ENCODE results near the gene E4F1. TPM values are rescaled to one million over a fixed set of nuclear protein-coding genes. Genes with fewer than 3 reads are reported as not detected.

Gene E4F1
- total RNA-seq, 1 experiment from 2014 or later = 30.1 TPM

DNA sequence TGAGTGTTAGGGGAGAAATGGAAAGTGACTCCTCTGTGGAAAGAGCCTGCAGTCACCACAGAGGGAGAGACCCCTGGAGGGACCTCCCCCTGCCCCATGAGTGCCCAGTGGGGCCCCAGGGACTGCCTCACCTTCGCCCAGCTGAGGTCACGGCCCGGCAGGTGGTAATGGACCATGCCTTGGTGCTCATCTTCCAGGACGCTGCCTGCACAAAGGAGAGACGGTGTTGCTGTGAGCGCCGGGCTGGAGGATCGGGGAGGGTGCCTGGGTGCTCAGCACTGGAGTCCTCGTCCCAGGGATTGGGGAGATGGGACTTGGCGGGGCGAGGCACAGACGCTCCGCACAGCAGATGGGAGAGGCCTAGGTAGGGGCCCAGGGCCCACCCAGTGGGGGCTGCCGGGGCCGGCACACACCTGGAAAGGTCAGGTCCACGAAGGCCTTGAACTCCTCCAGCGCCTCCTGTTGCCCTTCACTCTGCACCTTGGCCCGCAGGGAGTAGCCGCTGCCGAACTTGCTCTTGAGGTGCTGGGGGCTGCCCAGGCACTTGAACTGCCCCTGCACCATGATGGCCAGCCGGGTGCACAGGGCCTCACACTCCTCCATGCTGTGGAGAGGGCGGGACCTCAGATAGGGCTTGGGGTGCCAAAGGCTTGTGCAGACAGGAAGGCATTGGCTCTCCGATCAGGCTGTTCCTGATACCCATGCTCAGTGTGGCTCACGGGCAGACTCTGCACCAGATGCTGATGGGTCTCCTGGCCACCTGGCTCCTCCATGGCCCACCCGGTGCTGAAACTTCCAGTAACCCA is 54.3 kb downstream of the E4F1 start:
- H3K4me1 ChIP-seq = no peaks in the 10 kb centered on the region
- Mint-ChIP-seq H3K4me3 (ENCODE audit: unreplicated experiment) (no peak overlapping the region), H3K27me3 (ENCODE audit: insufficient read depth, unreplicated experiment) (peaks cover 3% of the 10 kb centered on the region), H3K9me3 (ENCODE audit: unreplicated experiment) (no peaks in the 10 kb centered on the region), H3K4me1 (ENCODE audit: low read depth, unreplicated experiment) (no peaks in the 10 kb centered on the region), H3K36me3 (ENCODE audit: insufficient read depth, unreplicated experiment) (peaks cover 6% of the 10 kb centered on the region), H3K27ac (ENCODE audit: unreplicated experiment) (no peak overlapping the region)
- H3K36me3 ChIP-seq (ENCODE audit: control insufficient read depth, insufficient read depth, low read length) = no peaks in the 10 kb centered on the region
- ChIA-PET POLR2A (no interaction called here), CTCF (no interaction called here)
- TF ChIP-seq, protein P1, sequence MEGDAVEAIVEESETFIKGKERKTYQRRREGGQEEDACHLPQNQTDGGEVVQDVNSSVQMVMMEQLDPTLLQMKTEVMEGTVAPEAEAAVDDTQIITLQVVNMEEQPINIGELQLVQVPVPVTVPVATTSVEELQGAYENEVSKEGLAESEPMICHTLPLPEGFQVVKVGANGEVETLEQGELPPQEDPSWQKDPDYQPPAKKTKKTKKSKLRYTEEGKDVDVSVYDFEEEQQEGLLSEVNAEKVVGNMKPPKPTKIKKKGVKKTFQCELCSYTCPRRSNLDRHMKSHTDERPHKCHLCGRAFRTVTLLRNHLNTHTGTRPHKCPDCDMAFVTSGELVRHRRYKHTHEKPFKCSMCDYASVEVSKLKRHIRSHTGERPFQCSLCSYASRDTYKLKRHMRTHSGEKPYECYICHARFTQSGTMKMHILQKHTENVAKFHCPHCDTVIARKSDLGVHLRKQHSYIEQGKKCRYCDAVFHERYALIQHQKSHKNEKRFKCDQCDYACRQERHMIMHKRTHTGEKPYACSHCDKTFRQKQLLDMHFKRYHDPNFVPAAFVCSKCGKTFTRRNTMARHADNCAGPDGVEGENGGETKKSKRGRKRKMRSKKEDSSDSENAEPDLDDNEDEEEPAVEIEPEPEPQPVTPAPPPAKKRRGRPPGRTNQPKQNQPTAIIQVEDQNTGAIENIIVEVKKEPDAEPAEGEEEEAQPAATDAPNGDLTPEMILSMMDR (IDR thresholded peaks at IDR 0.05; ENCODE audit: insufficient read depth in 1 of 2, low read depth in 1 of 2, low read length in 1 of 2, severe bottlenecking in 1 of 2, unreplicated experiment in 1 of 2) = no peak
- DNase-seq = no peak
- H3K27me3 ChIP-seq (replicated peaks; ENCODE audit: control insufficient read depth, insufficient read depth, low read length) = no peaks in the 10 kb centered on the region
- H3K4me3 ChIP-seq (ENCODE audit: low read depth, low read length) = no peak overlapping the region
- no peaks in the 10 kb centered on the region for H3K9me3 ChIP-seq
- no TSS peak for BruUV-seq (replicated peaks)
- intact Hi-C loops (cut with micrococcal nuclease; ENCODE audit: unreplicated experiment) = no loop called here

DNA sequence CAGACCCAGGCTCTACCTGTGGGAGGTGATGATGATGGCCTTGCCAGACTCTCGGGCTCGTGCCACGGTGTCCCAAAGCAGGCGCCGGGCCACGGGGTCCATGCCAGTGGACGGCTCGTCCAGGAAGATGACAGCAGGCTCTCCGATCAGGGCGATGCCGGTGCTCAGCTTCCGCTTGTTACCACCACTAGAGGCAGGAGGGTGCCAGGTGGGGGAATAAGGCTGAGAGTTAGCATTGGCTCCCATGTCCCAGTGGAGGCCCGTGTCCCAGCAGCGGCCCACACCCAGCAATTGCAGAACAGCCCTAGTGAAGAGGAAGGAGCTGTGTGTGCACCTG is 54.8 kb downstream of the E4F1 start:
- H3K36me3 Mint-ChIP-seq (ENCODE audit: insufficient read depth, unreplicated experiment) = peaks cover 6% of the 10 kb centered on the region

DNA sequence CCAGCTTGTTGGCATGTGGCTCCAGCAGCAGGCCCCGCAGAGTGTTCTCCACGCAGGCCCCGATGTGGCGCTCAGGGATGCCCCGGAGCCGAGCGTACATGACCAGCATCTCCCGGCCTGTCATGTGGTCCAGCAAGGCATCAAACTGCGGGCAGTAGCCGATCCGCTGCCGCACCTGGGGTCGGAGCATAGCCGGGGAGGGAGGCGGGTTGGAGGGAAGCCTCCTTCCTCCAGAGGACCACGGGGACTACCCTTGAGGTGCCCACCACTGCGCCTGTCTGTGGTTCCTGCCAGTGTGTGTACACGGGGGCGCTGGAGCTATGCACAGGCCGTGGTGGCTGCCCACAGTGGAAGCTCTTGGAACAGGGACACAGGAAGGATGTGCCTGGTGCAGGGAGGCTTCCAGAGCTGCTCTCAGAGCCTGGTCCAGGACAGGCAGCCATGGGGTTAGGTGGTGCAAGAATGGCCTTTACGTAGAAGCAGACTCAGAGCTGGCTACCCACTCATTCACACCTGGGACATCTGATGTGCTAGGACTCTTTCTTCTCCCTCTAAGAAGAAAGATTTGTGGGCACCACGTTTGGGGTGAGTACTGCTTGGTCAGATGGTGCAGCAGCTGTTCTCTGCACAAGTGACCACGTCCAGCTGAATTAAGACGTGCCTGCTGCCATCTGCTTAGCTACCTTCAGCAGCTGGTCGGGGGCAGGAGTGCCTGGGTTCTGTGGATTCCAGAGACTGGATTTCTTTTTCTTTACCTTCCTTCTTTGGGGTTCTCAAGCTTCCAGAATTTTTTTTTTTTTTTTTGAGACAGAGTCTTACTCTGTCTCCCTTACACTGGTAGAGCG is 55.8 kb downstream of the E4F1 start:
- BruUV-seq (replicated peaks) = no TSS peak
- H3K4me3 ChIP-seq (ENCODE audit: low read depth, low read length) = no peak overlapping the region
- H3K27me3 Mint-ChIP-seq (ENCODE audit: insufficient read depth, unreplicated experiment) = peaks cover 3% of the 10 kb centered on the region
- H3K36me3 ChIP-seq (ENCODE audit: control insufficient read depth, insufficient read depth, low read length) = no peaks in the 10 kb centered on the region
- H3K4me1 Mint-ChIP-seq (ENCODE audit: low read depth, unreplicated experiment) = no peaks in the 10 kb centered on the region
- no peak for DNase-seq
- POLR2A ChIA-PET = interaction anchor here (0.5 kb wide), 1 partner anchor 27 kb away, joined by 3 read pairs; no protein-coding TSS in a partner anchor
- H3K4me1 ChIP-seq = no peaks in the 10 kb centered on the region
- H3K4me3 Mint-ChIP-seq (ENCODE audit: unreplicated experiment) = no peak overlapping the region
- CTCF ChIA-PET = interaction anchor here (1.1 kb wide), 1 partner anchor 10 kb away, joined by 4 read pairs; no protein-coding TSS in a partner anchor
- intact Hi-C loops (cut with micrococcal nuclease; ENCODE audit: unreplicated experiment) = no loop called here
- H3K36me3 Mint-ChIP-seq (ENCODE audit: insufficient read depth, unreplicated experiment) = peaks cover 6% of the 10 kb centered on the region
- H3K27ac Mint-ChIP-seq (ENCODE audit: unreplicated experiment) = no peak overlapping the region
- TF ChIP-seq, protein P1 (IDR thresholded peaks at IDR 0.05; ENCODE audit: insufficient read depth in 1 of 2, low read depth in 1 of 2, low read length in 1 of 2, severe bottlenecking in 1 of 2, unreplicated experiment in 1 of 2) = no peak
- no peaks in the 10 kb centered on the region for H3K9me3 Mint-ChIP-seq (ENCODE audit: unreplicated experiment)
- H3K27me3 ChIP-seq (replicated peaks; ENCODE audit: control insufficient read depth, insufficient read depth, low read length) = no peaks in the 10 kb centered on the region
- no peaks in the 10 kb centered on the region for H3K9me3 ChIP-seq

More for the DNA sequence above, 54.8 kb downstream of the E4F1 start:
- peak in 1 of 2 experiments; percentile 21 for DNase-seq
- no peak overlapping the region for H3K4me3 ChIP-seq (ENCODE audit: low read depth, low read length)
- TF ChIP-seq, protein P1 (IDR thresholded peaks at IDR 0.05; ENCODE audit: insufficient read depth in 1 of 2, low read depth in 1 of 2, low read length in 1 of 2, severe bottlenecking in 1 of 2, unreplicated experiment in 1 of 2) = peak in 1 of 2 experiments; percentile 19
- POLR2A ChIA-PET = no interaction called here
- H3K9me3 ChIP-seq = no peaks in the 10 kb centered on the region
- no peaks in the 10 kb centered on the region for H3K4me1 ChIP-seq
- H3K4me3 Mint-ChIP-seq (ENCODE audit: unreplicated experiment) = no peak overlapping the region
- peaks cover 3% of the 10 kb centered on the region for H3K27me3 Mint-ChIP-seq (ENCODE audit: insufficient read depth, unreplicated experiment)
- H3K27ac Mint-ChIP-seq (ENCODE audit: unreplicated experiment) = no peak overlapping the region
- CTCF ChIA-PET = no interaction called here
- no peaks in the 10 kb centered on the region for H3K36me3 ChIP-seq (ENCODE audit: control insufficient read depth, insufficient read depth, low read length)
- intact Hi-C loops (cut with micrococcal nuclease; ENCODE audit: unreplicated experiment) = no loop called here
- BruUV-seq (replicated peaks) = no TSS peak
- no peaks in the 10 kb centered on the region for H3K9me3 Mint-ChIP-seq (ENCODE audit: unreplicated experiment)
- no peaks in the 10 kb centered on the region for H3K4me1 Mint-ChIP-seq (ENCODE audit: low read depth, unreplicated experiment)
- no peaks in the 10 kb centered on the region for H3K27me3 ChIP-seq (replicated peaks; ENCODE audit: control insufficient read depth, insufficient read depth, low read length)

All from Caco-2 (cell line).